Measurements from ENCODE around the gene NR2F2.

NR2F2 gene

GRCh38 chr15:96350934-96351724 is 20.6 kb downstream of the NR2F2 start:
- H3K4me3 ChIP-seq (ENCODE audit: low read depth, low read length): no peak overlapping the region
- DNase-seq (ENCODE audit: low read depth): no peak

- no peak for DNase-seq (ENCODE audit: low read depth)
- H3K4me3 ChIP-seq (ENCODE audit: low read depth, low read length): no peak overlapping the region
These were observed 21.5 kb downstream of the NR2F2 start for GRCh38 chr15:96351761-96352603.

GRCh38 chr15:96352604-96353405 is 22.3 kb downstream of the NR2F2 start:
- DNase-seq (ENCODE audit: low read depth): no peak
- no peak overlapping the region for H3K4me3 ChIP-seq (ENCODE audit: low read depth, low read length)

GRCh38 chr15:96353416-96353929 is 23.0 kb downstream of the NR2F2 start:
- DNase-seq (ENCODE audit: low read depth): no peak
- H3K4me3 ChIP-seq (ENCODE audit: low read depth, low read length): peak overlapping the region; percentile 60

- DNase-seq (ENCODE audit: low read depth): no peak
- H3K4me3 ChIP-seq (ENCODE audit: low read depth, low read length): peak overlapping the region; percentile 60
These were observed 23.6 kb downstream of the NR2F2 start for GRCh38 chr15:96353930-96354730.

- DNase-seq (ENCODE audit: low read depth): peak; percentile 69
- peak overlapping the region; percentile 60 for H3K4me3 ChIP-seq (ENCODE audit: low read depth, low read length)
These were observed 24.4 kb downstream of the NR2F2 start for GRCh38 chr15:96354731-96355567.

- H3K4me3 ChIP-seq (ENCODE audit: low read depth, low read length): no peak overlapping the region
- no peak for DNase-seq (ENCODE audit: low read depth)
These were observed 25.2 kb downstream of the NR2F2 start for GRCh38 chr15:96355568-96356187.

- DNase-seq (ENCODE audit: low read depth): peak; percentile 48
- peak overlapping the region; percentile 67 for H3K4me3 ChIP-seq (ENCODE audit: low read depth, low read length)
These were observed 26.3 kb downstream of the NR2F2 start for GRCh38 chr15:96356494-96357455.

GRCh38 chr15:96358001-96358801 is 27.7 kb downstream of the NR2F2 start:
- peak overlapping the region; percentile 67 for H3K4me3 ChIP-seq (ENCODE audit: low read depth, low read length)
- no peak for DNase-seq (ENCODE audit: low read depth)

- no peak for DNase-seq (ENCODE audit: low read depth)
- no peak overlapping the region for H3K4me3 ChIP-seq (ENCODE audit: low read depth, low read length)
These were observed 28.5 kb downstream of the NR2F2 start for GRCh38 chr15:96358821-96359615.

GRCh38 chr15:96359616-96360521 is 29.4 kb downstream of the NR2F2 start:
- peak overlapping the region; percentile 52 for H3K4me3 ChIP-seq (ENCODE audit: low read depth, low read length)

GRCh38 chr15:96360581-96361308 is 30.2 kb downstream of the NR2F2 start:
- peak overlapping the region; percentile 52 for H3K4me3 ChIP-seq (ENCODE audit: low read depth, low read length)
- no peak for DNase-seq (ENCODE audit: low read depth)

More at GRCh38 chr15:96359616-96360521, 29.4 kb downstream of the NR2F2 start:
- DNase-seq (ENCODE audit: low read depth): no peak

GRCh38 chr15:96361309-96362010 is 31.0 kb downstream of the NR2F2 start:
- peak overlapping the region; percentile 52 for H3K4me3 ChIP-seq (ENCODE audit: low read depth, low read length)
- DNase-seq (ENCODE audit: low read depth): no peak

Measured in skeletal muscle cell (primary cell).